ENCODE data around the gene PXYLP1. TPM values are rescaled to one million over a fixed set of nuclear protein-coding genes. Genes with fewer than 3 reads are reported as not detected.
A peak's percentile ranks its signal among the peaks of the same experiment; 100 is the strongest.

The PXYLP1 gene
- total RNA-seq, 1 donor from 2014 or later = 37.6 TPM

DNA sequence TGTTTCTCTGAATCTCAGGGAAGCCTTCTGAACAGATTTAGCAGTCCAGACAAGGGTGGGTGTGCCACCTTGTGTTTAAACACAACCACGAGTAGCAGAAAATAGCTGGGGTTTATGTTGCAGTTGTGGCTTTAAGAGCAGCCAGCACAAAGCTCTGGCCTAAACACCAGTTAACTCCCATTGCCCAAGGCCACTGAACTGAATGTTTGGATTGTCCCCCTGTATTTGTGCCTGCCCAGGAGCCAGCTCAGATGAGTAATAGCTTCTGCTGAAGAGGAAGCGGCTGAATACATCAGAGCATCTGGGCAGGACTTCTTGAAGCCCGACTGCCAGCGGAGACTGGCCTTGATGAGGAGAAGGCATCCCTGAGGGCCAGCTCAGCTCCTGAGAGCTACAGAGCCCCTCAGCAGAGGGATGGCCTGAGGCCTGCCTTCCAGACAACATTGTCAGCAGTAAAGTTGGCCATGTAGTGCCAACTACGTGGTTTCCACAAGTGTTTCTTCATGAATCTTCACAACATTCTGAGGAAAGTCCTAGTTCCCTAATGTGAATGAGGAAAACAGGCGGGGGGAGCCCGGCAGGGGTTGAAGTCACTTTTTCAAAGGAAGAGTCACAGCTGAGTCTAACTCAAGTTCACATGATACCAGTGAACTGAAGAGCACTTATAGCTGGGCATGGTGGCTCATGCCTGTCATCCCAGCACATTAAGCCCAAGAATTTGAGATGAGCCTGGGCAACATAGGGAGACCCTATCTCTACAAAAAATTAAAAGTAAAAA lies 70.9 kb downstream of the PXYLP1 start:
- Mint-ChIP-seq H3K4me3 (ENCODE audit: low read depth) (no peak overlapping the region), H3K27me3 (peaks cover 3% of the 10 kb centered on the region), H3K4me1 (ENCODE audit: low read depth) (no peaks in the 10 kb centered on the region), H3K9me3 (ENCODE audit: low read depth) (peaks cover 4% of the 10 kb centered on the region), H3K27ac (no peak overlapping the region), H3K36me3 (ENCODE audit: insufficient read depth) (peaks cover 5% of the 10 kb centered on the region)
- TF ChIP-seq, protein P1, sequence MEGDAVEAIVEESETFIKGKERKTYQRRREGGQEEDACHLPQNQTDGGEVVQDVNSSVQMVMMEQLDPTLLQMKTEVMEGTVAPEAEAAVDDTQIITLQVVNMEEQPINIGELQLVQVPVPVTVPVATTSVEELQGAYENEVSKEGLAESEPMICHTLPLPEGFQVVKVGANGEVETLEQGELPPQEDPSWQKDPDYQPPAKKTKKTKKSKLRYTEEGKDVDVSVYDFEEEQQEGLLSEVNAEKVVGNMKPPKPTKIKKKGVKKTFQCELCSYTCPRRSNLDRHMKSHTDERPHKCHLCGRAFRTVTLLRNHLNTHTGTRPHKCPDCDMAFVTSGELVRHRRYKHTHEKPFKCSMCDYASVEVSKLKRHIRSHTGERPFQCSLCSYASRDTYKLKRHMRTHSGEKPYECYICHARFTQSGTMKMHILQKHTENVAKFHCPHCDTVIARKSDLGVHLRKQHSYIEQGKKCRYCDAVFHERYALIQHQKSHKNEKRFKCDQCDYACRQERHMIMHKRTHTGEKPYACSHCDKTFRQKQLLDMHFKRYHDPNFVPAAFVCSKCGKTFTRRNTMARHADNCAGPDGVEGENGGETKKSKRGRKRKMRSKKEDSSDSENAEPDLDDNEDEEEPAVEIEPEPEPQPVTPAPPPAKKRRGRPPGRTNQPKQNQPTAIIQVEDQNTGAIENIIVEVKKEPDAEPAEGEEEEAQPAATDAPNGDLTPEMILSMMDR (IDR thresholded peaks at IDR 0.05; ENCODE audit: unreplicated experiment) = no peak
- DNase-seq (ENCODE audit: low spot score, unreplicated experiment) = no peak

DNA sequence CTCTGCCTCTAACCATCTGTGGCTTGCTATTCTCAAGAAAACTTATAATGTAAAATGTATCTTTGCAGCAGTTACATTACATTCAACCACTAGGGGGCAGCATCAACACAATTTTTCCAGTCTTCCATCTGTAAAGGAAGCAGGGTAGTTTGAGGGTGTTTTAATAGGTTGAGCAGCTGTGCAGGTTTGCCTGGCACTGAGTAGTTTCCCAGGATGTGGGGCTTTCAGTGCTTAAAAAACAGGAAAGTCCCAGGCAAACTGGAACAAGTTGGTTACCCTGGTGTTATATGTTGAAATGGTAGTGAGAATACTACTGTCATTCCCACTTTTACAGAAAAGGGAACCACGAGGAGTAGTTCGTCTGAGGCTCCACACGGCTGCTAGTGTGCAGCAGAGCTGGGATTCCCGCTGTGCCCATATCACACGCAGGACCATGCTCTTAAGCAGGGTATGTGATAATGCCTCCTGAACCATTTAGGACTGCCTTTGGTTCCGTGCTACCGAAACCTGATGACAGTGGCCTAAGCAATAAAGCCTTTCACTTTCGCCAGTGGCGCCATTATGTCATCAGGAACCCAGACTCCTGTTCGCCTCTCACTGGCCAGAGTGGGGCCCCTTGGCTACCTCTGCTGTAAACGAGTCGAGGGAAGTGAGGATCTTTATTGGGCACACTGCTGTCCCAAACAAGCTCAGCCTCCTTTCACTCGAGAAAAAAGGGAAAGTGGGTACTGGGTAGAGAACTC lies 72.0 kb downstream of the PXYLP1 start:
- Mint-ChIP-seq H3K4me3 (ENCODE audit: low read depth) (no peak overlapping the region), H3K27ac (no peak overlapping the region), H3K27me3 (peaks cover 9% of the 10 kb centered on the region), H3K36me3 (ENCODE audit: insufficient read depth) (peaks cover 5% of the 10 kb centered on the region), H3K9me3 (ENCODE audit: low read depth) (peaks cover 4% of the 10 kb centered on the region), H3K4me1 (ENCODE audit: low read depth) (no peaks in the 10 kb centered on the region)
- DNase-seq (ENCODE audit: low spot score, unreplicated experiment) = peak; percentile 50
- TF ChIP-seq, protein P1 (IDR thresholded peaks at IDR 0.05; ENCODE audit: unreplicated experiment) = peak; percentile 84

GRCh38 chr3:141305436-141305835 lies 73.8 kb downstream of the PXYLP1 start:
- peaks cover 10% of the 10 kb centered on the region for H3K27me3 Mint-ChIP-seq
- TF ChIP-seq, protein P1 (IDR thresholded peaks at IDR 0.05; ENCODE audit: unreplicated experiment) = no peak
- peaks cover 2% of the 10 kb centered on the region for H3K36me3 Mint-ChIP-seq (ENCODE audit: insufficient read depth)
- H3K9me3 Mint-ChIP-seq (ENCODE audit: low read depth) = no peaks in the 10 kb centered on the region
- no peak for DNase-seq (ENCODE audit: low spot score, unreplicated experiment)
- H3K27ac Mint-ChIP-seq = no peak overlapping the region
- H3K4me1 Mint-ChIP-seq (ENCODE audit: low read depth) = no peaks in the 10 kb centered on the region
- H3K4me3 Mint-ChIP-seq (ENCODE audit: low read depth) = no peak overlapping the region

GRCh38 chr3:141306276-141306675 lies 74.7 kb downstream of the PXYLP1 start:
- TF ChIP-seq, protein P1 (IDR thresholded peaks at IDR 0.05; ENCODE audit: unreplicated experiment) = no peak
- H3K27ac Mint-ChIP-seq = no peak overlapping the region
- H3K27me3 Mint-ChIP-seq = peaks cover 10% of the 10 kb centered on the region
- peaks cover 3% of the 10 kb centered on the region for H3K4me1 Mint-ChIP-seq (ENCODE audit: low read depth)
- no peak for DNase-seq (ENCODE audit: low spot score, unreplicated experiment)
- no peaks in the 10 kb centered on the region for H3K9me3 Mint-ChIP-seq (ENCODE audit: low read depth)
- H3K36me3 Mint-ChIP-seq (ENCODE audit: insufficient read depth) = peaks cover 2% of the 10 kb centered on the region
- H3K4me3 Mint-ChIP-seq (ENCODE audit: low read depth) = no peak overlapping the region

DNA sequence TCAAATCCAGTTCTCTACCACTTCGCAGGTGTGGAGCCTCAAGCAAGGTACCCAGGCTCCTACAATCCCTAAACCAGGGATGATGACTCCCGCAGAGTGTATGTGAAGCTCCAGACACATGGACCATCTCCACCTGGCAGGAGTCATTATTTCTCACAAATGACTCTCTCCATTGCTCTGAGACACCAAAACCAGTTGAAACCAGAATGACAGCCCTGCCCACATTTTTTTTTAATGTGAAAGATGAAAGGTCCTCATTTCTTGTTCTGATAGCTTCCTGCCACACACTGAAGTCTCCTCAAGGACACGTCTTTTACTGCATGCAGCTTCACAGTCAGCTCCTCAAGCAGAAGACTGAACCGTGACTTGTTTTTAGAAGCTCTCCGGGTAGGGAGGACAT lies 75.3 kb downstream of the PXYLP1 start:
- peaks cover 8% of the 10 kb centered on the region for H3K4me1 Mint-ChIP-seq (ENCODE audit: low read depth)
- H3K27ac Mint-ChIP-seq = no peak overlapping the region
- DNase-seq (ENCODE audit: low spot score, unreplicated experiment) = no peak
- no peaks in the 10 kb centered on the region for H3K9me3 Mint-ChIP-seq (ENCODE audit: low read depth)
- H3K36me3 Mint-ChIP-seq (ENCODE audit: insufficient read depth) = no peaks in the 10 kb centered on the region
- H3K4me3 Mint-ChIP-seq (ENCODE audit: low read depth) = no peak overlapping the region
- peaks cover 10% of the 10 kb centered on the region for H3K27me3 Mint-ChIP-seq
- TF ChIP-seq, protein P1 (IDR thresholded peaks at IDR 0.05; ENCODE audit: unreplicated experiment) = no peak

All from progenitor cell of endocrine pancreas (in vitro differentiated cells).